H9 (cell line): ENCODE measurements around the gene DSP. TPM values are rescaled to one million over a fixed set of nuclear protein-coding genes. Genes with fewer than 3 reads are reported as not detected.

Experiments
- DNase-seq: peaks from one replicate; pipeline ENCODE4 v3.0.0-alpha.2; 2017
- H2AFZ ChIP-seq: one replicate; pipeline ENCODE4 v1.6.1; 2013; ENCODE audit warnings: mild to moderate bottlenecking, low read length, control low read depth, moderate library complexity
- H2AK5ac ChIP-seq: 2 replicates; pipeline ENCODE4 v1.6.1; 2013; ENCODE audit warnings: low read length, control low read depth, mixed read lengths; ENCODE audit not compliant: insufficient read length
- H2BK120ac ChIP-seq: one replicate; pipeline ENCODE4 v1.6.1; 2013; ENCODE audit warnings: low read depth, mild to moderate bottlenecking, low read length, control low read depth, inconsistent platforms; ENCODE audit not compliant: poor library complexity, severe bottlenecking
- H2BK12ac ChIP-seq: 2 replicates; pipeline ENCODE4 v1.6.1; 2013; ENCODE audit warnings: low read length, control low read depth, mixed read lengths, low read depth; ENCODE audit not compliant: insufficient read length
- H2BK15ac ChIP-seq: 2 replicates; pipeline ENCODE4 v1.6.1; 2013; ENCODE audit warnings: low read depth, low read length, control low read depth
- H2BK20ac ChIP-seq: one replicate; pipeline ENCODE4 v1.6.1; 2013; ENCODE audit warnings: low read depth, mild to moderate bottlenecking, low read length, control low read depth, inconsistent platforms; ENCODE audit not compliant: poor library complexity, severe bottlenecking
- H2BK5ac ChIP-seq: 2 replicates; pipeline ENCODE4 v1.6.1; 2013; ENCODE audit warnings: low read length, control low read depth, mixed read lengths; ENCODE audit not compliant: insufficient read length
- H3K14ac ChIP-seq: 2 replicates; pipeline ENCODE4 v1.6.1; 2013; ENCODE audit warnings: low read length, control low read depth; ENCODE audit not compliant: insufficient read depth
- H3K18ac ChIP-seq: 2 replicates; pipeline ENCODE4 v1.6.1; 2013; ENCODE audit warnings: low read depth, mild to moderate bottlenecking, mixed read lengths, low read length, control low read depth; ENCODE audit not compliant: insufficient read length
- H3K23ac ChIP-seq: 2 replicates; pipeline ENCODE4 v1.6.1; 2013; ENCODE audit warnings: low read length, control low read depth, mixed read lengths, low read depth; ENCODE audit not compliant: insufficient read length
- H3K23me2 ChIP-seq: 2 replicates; pipeline ENCODE4 v1.6.1; 2013; ENCODE audit warnings: low read depth, mild to moderate bottlenecking, mixed read lengths, low read length, control low read depth; ENCODE audit not compliant: insufficient read length, poor library complexity, severe bottlenecking
- H3K27ac ChIP-seq: 2 replicates; pipeline ENCODE4 v1.5.1; 2013; ENCODE audit warnings: low read length, control low read depth, mixed read lengths, low read depth; ENCODE audit not compliant: insufficient read length
- H3K27me3 ChIP-seq: 2 replicates; pipeline ENCODE4 v1.6.1; 2013; ENCODE audit warnings: low read length, control low read depth, inconsistent platforms; ENCODE audit not compliant: insufficient read depth
- H3K4ac ChIP-seq: 2 replicates; pipeline ENCODE4 v1.6.1; 2013; ENCODE audit warnings: low read depth, mild to moderate bottlenecking, control low read depth, inconsistent platforms, low read length, moderate library complexity
- H3K4me1 ChIP-seq: 2 replicates; pipeline ENCODE4 v1.6.1; 2013; ENCODE audit warnings: low read length, control low read depth, inconsistent platforms; ENCODE audit not compliant: insufficient read depth
- H3K4me2 ChIP-seq: 2 replicates; pipeline ENCODE4 v1.6.1; 2013; ENCODE audit warnings: low read length, control low read depth, mixed read lengths; ENCODE audit not compliant: insufficient read length, insufficient read depth
- H3K56ac ChIP-seq: 2 replicates; pipeline ENCODE4 v1.6.1; 2013; ENCODE audit warnings: low read depth, mild to moderate bottlenecking, mixed read lengths, low read length, control low read depth; ENCODE audit not compliant: insufficient read length
- H3K79me1 ChIP-seq: 2 replicates; pipeline ENCODE4 v1.6.1; 2013; ENCODE audit warnings: low read depth, mild to moderate bottlenecking, moderate library complexity, low read length, control low read depth, inconsistent platforms; ENCODE audit not compliant: insufficient read depth, poor library complexity, severe bottlenecking
- H3K79me2 ChIP-seq: 2 replicates; pipeline ENCODE4 v1.6.1; 2013; ENCODE audit warnings: low read length, control low read depth, inconsistent platforms; ENCODE audit not compliant: insufficient read depth
- H3K9ac ChIP-seq: 2 replicates; pipeline ENCODE4 v1.6.1; 2013; ENCODE audit warnings: low read length, control low read depth, mixed read lengths; ENCODE audit not compliant: insufficient read length; ENCODE audit errors: extremely low read depth
- H3K9me3 ChIP-seq: one replicate; pipeline ENCODE4 v1.6.1; 2013; ENCODE audit warnings: low read depth, low read length, inconsistent platforms; ENCODE audit not compliant: control insufficient read depth
- H3T11ph ChIP-seq: one replicate; pipeline ENCODE4 v1.6.1; 2013; ENCODE audit warnings: mild to moderate bottlenecking, low read length, control low read depth, inconsistent platforms
- H4K20me1 ChIP-seq: one replicate; pipeline ENCODE4 v1.6.1; 2013; ENCODE audit not compliant: control insufficient read depth, insufficient read length, insufficient read depth
- H4K5ac ChIP-seq: 2 replicates; pipeline ENCODE4 v1.6.1; 2013; ENCODE audit warnings: low read depth, mild to moderate bottlenecking, mixed read lengths, low read length, control low read depth; ENCODE audit not compliant: insufficient read length
- H4K8ac ChIP-seq: replicated peaks from 2 replicates; pipeline ENCODE4 v1.6.1; 2013; ENCODE audit warnings: low read length, control low read depth, mixed read lengths, low read depth; ENCODE audit not compliant: insufficient read length
- H4K91ac ChIP-seq: 2 replicates; pipeline ENCODE4 v1.6.1; 2013; ENCODE audit warnings: low read depth, mild to moderate bottlenecking, moderate library complexity, mixed read lengths, low read length, control low read depth; ENCODE audit not compliant: insufficient read length
- H3K27ac Mint-ChIP-seq, 3 experiments: 2 replicates in 2 of 3; 3 replicates in 1 of 3; pipeline ENCODE4 v1.8.0; 2020 to 2021; ENCODE audit warnings: mixed read lengths in 3 of 3, mild to moderate bottlenecking in 1 of 3, moderate library complexity in 1 of 3
- H3K27me3 Mint-ChIP-seq: 2 replicates; pipeline ENCODE4 v1.8.0; 2021; ENCODE audit warnings: low read depth, mild to moderate bottlenecking, moderate library complexity, mixed read lengths
- H3K36me3 Mint-ChIP-seq, 3 experiments: 2 replicates in 2 of 3; 3 replicates in 1 of 3; pipeline ENCODE4 v1.8.0; 2020 to 2021; ENCODE audit warnings: low read depth in 3 of 3, mixed read lengths in 3 of 3; ENCODE audit not compliant: insufficient read depth in 1 of 3
- H3K4me1 Mint-ChIP-seq, 2 experiments: 2 replicates each; pipeline ENCODE4 v1.8.0; 2020; ENCODE audit warnings: mixed read lengths in 2 of 2
- H3K4me3 Mint-ChIP-seq, 2 experiments: 2 replicates in 1 of 2; 3 replicates in 1 of 2; pipeline ENCODE4 v1.8.0; 2020 to 2021; ENCODE audit warnings: mild to moderate bottlenecking in 2 of 2, mixed read lengths in 2 of 2, moderate library complexity in 1 of 2
- H3K9me3 Mint-ChIP-seq, 2 experiments: 2 replicates in 1 of 2; 3 replicates in 1 of 2; pipeline ENCODE4 v1.8.0; 2020; ENCODE audit warnings: mild to moderate bottlenecking in 2 of 2, mixed read lengths in 2 of 2, moderate library complexity in 1 of 2
- WGBS: extraction: QIAGEN DNeasy Blood & Tissue Kit; methylation state at CpG from one replicate; pipeline ENCODE4 v1.1.7; 2013; ENCODE audit warnings: missing lambda C conversion rate, low lambda C conversion rate, mixed read lengths; ENCODE audit not compliant: insufficient read length; ENCODE audit errors: extremely low coverage; 5-methylcytosine and 5-hydroxymethylcytosine counted together
- total RNA-seq: library from RNA; stranded (reverse); gene quantifications from 2 replicates; pipeline ENCODE4 v1.2.1, GENCODE V29; 2021
- TF ChIP-seq, protein P1 (sequence below): fragments of 200-600 bp; sonication (generic); conservative IDR thresholded peaks from 3 replicates; pipeline ENCODE4 v1.8.0; 2021; ENCODE audit warnings: antibody characterized with exemption, mild to moderate bottlenecking

DSP gene
- total RNA-seq, 1 experiment from 2014 or later = 48.9 TPM

- H3K27ac ChIP-seq = no peak within 1 kb of the TSS
- DNase-seq = peak; percentile 94
- H2BK20ac ChIP-seq = no peak within 1 kb of the TSS
- H3K4me2 ChIP-seq = peak within 1 kb of the TSS; percentile 74
- H3K9me3 ChIP-seq = no peaks in the 10 kb centered on the region
- no peaks in the 10 kb centered on the region for H4K20me1 ChIP-seq
- peaks cover 4% of the 10 kb centered on the region for H3K23me2 ChIP-seq
- no peaks in the 10 kb centered on the region; the same call in 1 of the 2 replicates for H3K4me1 ChIP-seq
- Mint-ChIP-seq H3K4me3 (peak within 1 kb of the TSS; percentile 94 to 99), H3K27ac (peak within 1 kb of the TSS; percentile 87 to 96 (median 95)), H3K4me1 (peaks cover 21 to 24% of the 10 kb centered on the region in 2 experiments), H3K36me3 (peaks cover 8 to 16% (median 14%) of the 10 kb centered on the region in 3 experiments; a peak in 6 of 7 replicates), H3K9me3 (no peaks in the 10 kb centered on the region), H3K27me3 (no peaks in the 10 kb centered on the region)
- peak within 1 kb of the TSS; percentile 66; the same call in 1 of the 2 replicates for H3K14ac ChIP-seq
- H3K56ac ChIP-seq = no peak within 1 kb of the TSS
- no peak within 1 kb of the TSS for H4K5ac ChIP-seq
- H2BK120ac ChIP-seq = no peak within 1 kb of the TSS
- no peaks in the 10 kb centered on the region for H3K27me3 ChIP-seq
- peak within 1 kb of the TSS; percentile 76 for H3K9ac ChIP-seq
- H2BK15ac ChIP-seq = no peak within 1 kb of the TSS
- no peak within 1 kb of the TSS for H2BK5ac ChIP-seq
- no peak within 1 kb of the TSS for H4K91ac ChIP-seq
- peaks cover 15% of the 10 kb centered on the region; the same call in 1 of the 2 replicates for H3K79me2 ChIP-seq
- no peak within 1 kb of the TSS for H3K18ac ChIP-seq
- H4K8ac ChIP-seq = no peak within 1 kb of the TSS
- no peak within 1 kb of the TSS for H2AFZ ChIP-seq
- no peaks in the 10 kb centered on the region for H3K79me1 ChIP-seq
- WGBS = no CpG with 5 or more reads among the region's 72 CpGs
- H2AK5ac ChIP-seq = no peak within 1 kb of the TSS
- H3K23ac ChIP-seq = no peak within 1 kb of the TSS
- no peak within 1 kb of the TSS for H2BK12ac ChIP-seq
- no peak within 1 kb of the TSS for H3T11ph ChIP-seq
- TF ChIP-seq, protein P1, sequence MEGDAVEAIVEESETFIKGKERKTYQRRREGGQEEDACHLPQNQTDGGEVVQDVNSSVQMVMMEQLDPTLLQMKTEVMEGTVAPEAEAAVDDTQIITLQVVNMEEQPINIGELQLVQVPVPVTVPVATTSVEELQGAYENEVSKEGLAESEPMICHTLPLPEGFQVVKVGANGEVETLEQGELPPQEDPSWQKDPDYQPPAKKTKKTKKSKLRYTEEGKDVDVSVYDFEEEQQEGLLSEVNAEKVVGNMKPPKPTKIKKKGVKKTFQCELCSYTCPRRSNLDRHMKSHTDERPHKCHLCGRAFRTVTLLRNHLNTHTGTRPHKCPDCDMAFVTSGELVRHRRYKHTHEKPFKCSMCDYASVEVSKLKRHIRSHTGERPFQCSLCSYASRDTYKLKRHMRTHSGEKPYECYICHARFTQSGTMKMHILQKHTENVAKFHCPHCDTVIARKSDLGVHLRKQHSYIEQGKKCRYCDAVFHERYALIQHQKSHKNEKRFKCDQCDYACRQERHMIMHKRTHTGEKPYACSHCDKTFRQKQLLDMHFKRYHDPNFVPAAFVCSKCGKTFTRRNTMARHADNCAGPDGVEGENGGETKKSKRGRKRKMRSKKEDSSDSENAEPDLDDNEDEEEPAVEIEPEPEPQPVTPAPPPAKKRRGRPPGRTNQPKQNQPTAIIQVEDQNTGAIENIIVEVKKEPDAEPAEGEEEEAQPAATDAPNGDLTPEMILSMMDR = no peak
- H3K4ac ChIP-seq = no peak within 1 kb of the TSS
These were observed 48.8 kb downstream of the DSP start, which contains the start of gene SNRNP48 for GRCh38 chr6:7589949-7590917. Gene SNRNP48, plus strand, starts transcription at chr6:7590198. Its CDS starts 60 bp downstream, at chr6:7590258.
